ENCODE data around the gene MRTO4.

DNA sequence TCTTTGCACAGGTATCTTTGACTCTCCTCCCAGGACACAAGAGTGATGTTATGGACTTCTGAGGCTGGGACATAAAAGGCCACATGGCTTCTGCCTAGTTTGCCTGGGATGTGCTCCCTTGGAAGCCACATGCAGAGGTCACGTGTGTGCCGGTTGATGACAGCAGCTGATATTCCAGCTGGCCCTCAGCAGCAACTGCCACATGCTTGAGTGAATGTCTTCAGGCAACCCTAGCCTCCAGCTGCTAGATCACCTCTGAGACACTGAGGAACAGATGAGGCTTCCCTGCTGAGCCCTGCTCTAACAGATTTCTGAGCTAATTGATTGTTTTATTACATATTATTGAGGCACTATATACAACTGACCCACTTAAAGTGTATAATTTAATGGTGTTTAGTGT, 48.6 kb downstream of the MRTO4 start:
- TF ChIP-seq, protein P1, sequence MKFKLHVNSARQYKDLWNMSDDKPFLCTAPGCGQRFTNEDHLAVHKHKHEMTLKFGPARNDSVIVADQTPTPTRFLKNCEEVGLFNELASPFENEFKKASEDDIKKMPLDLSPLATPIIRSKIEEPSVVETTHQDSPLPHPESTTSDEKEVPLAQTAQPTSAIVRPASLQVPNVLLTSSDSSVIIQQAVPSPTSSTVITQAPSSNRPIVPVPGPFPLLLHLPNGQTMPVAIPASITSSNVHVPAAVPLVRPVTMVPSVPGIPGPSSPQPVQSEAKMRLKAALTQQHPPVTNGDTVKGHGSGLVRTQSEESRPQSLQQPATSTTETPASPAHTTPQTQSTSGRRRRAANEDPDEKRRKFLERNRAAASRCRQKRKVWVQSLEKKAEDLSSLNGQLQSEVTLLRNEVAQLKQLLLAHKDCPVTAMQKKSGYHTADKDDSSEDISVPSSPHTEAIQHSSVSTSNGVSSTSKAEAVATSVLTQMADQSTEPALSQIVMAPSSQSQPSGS (IDR thresholded peaks at IDR 0.05; ENCODE audit: low read length), result no peak
- no peak for TF ChIP-seq FOXM1 (IDR thresholded peaks at IDR 0.05; ENCODE audit: low read depth, low read length)
- TF ChIP-seq, protein P2, sequence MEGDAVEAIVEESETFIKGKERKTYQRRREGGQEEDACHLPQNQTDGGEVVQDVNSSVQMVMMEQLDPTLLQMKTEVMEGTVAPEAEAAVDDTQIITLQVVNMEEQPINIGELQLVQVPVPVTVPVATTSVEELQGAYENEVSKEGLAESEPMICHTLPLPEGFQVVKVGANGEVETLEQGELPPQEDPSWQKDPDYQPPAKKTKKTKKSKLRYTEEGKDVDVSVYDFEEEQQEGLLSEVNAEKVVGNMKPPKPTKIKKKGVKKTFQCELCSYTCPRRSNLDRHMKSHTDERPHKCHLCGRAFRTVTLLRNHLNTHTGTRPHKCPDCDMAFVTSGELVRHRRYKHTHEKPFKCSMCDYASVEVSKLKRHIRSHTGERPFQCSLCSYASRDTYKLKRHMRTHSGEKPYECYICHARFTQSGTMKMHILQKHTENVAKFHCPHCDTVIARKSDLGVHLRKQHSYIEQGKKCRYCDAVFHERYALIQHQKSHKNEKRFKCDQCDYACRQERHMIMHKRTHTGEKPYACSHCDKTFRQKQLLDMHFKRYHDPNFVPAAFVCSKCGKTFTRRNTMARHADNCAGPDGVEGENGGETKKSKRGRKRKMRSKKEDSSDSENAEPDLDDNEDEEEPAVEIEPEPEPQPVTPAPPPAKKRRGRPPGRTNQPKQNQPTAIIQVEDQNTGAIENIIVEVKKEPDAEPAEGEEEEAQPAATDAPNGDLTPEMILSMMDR (IDR thresholded peaks at IDR 0.05 in 2 of 3, conservative IDR thresholded peaks at IDR 0.05 in 1 of 3; ENCODE audit: control insufficient read depth in 2 of 3, extremely low read depth in 1 of 3, insufficient read depth in 1 of 3, low read depth in 3 of 3, low read length in 3 of 3), result no peak
- no peak for TF ChIP-seq MEF2A (IDR thresholded peaks at IDR 0.05; ENCODE audit: insufficient read depth, low read depth, low read length)
- TF ChIP-seq, protein P3, sequence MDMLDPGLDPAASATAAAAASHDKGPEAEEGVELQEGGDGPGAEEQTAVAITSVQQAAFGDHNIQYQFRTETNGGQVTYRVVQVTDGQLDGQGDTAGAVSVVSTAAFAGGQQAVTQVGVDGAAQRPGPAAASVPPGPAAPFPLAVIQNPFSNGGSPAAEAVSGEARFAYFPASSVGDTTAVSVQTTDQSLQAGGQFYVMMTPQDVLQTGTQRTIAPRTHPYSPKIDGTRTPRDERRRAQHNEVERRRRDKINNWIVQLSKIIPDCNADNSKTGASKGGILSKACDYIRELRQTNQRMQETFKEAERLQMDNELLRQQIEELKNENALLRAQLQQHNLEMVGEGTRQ (IDR thresholded peaks at IDR 0.05; ENCODE audit: borderline replicate concordance, low read depth, low read length), result no peak
- no peak for TF ChIP-seq NFIC (IDR thresholded peaks at IDR 0.05; ENCODE audit: low read depth, low read length)
- no peak for TF ChIP-seq ASH2L (IDR thresholded peaks at IDR 0.05; ENCODE audit: borderline replicate concordance, low read depth)
- no peak for TF ChIP-seq MYC (IDR thresholded peaks at IDR 0.05; ENCODE audit: insufficient read depth, insufficient read length, insufficient replicate concordance, low read length, severe bottlenecking)
- TF ChIP-seq TCF12 (IDR thresholded peaks at IDR 0.05; ENCODE audit: low read depth, low read length), result no peak
- TF ChIP-seq BRCA1 (IDR thresholded peaks at IDR 0.05; ENCODE audit: low read depth, low read length), result no peak
- TF ChIP-seq NRF1 (conservative IDR thresholded peaks at IDR 0.05; ENCODE audit: low read depth, low read length), result no peak
- no peak for TF ChIP-seq CBFB (IDR thresholded peaks at IDR 0.05; ENCODE audit: low read depth)

All from GM12878 (cell line).